ENCODE data around the gene INHBB.

Gene INHBB

GRCh38 chr2:120395221-120396012, 49.5 kb downstream of the INHBB start:
- in situ Hi-C loops (cut with MboI; ENCODE audit: low sequenced_read_pairs): no loop called here

GRCh38 chr2:120396013-120396860, 50.3 kb downstream of the INHBB start:
- in situ Hi-C loops (cut with MboI; ENCODE audit: low sequenced_read_pairs): no loop called here

GRCh38 chr2:120396861-120397811, 51.2 kb downstream of the INHBB start:
- in situ Hi-C loops (cut with MboI; ENCODE audit: low sequenced_read_pairs): no loop called here

GRCh38 chr2:120398051-120398995, 52.4 kb downstream of the INHBB start:
- in situ Hi-C loops (cut with MboI; ENCODE audit: low sequenced_read_pairs): no loop called here

GRCh38 chr2:120398996-120399888, 53.3 kb downstream of the INHBB start:
- in situ Hi-C loops (cut with MboI; ENCODE audit: low sequenced_read_pairs): no loop called here

GRCh38 chr2:120399889-120400240, 53.9 kb downstream of the INHBB start:
- in situ Hi-C loops (cut with MboI; ENCODE audit: low sequenced_read_pairs): no loop called here

GRCh38 chr2:120400551-120400950, 54.6 kb downstream of the INHBB start:
- in situ Hi-C loops (cut with MboI; ENCODE audit: low sequenced_read_pairs): no loop called here
